ENCODE results near the gene SYMPK.
"Not testable (repeated sequence)": the region's sequence is repeated elsewhere in the genome, so short reads cannot be mapped to it uniquely, and the experiment has no call there.

Gene SYMPK

DNA sequence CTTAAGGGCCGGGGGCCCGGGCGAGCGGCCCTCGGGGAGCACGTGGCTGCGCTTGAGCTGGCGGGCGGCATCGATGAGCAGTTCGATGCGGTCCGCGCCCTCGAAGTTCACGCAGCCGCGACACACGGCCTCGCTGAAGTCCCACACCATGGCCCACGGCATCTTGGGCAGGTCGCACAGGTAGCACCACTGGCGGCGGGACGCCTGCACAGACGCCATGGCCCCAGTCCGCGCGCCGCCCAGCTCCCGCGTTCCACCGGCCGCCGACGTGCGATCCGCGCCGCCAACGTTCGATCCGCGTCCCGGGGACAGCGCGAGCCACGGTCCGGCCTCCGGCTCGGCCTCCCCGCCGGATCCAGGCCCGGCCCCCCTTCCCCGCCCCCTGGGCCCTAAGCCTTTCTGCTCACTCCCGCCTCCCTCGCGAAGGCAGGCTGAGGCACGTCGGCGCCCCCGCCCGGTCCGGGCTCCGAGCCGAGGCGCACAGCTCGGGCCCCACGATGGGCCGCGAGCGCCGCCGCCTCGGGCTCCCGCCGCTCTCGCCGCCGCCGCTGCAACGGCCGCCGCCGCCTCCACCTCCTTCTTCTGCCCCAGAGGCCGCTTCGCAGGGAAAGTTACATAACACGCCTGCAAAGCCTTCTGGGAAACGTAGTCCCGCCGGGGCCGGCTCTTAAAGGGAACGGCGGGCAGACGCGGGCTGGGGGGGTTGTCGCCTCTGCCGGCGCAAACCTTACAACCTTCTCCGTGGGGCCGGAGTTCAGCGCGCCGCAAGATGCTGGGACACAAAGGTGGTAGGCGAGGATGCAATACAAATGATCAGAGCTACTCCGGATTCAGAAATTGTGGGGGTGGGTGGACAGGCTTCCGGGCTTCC is 22.8 kb upstream of the SYMPK start, which contains the start of gene IRF2BP1:
Gene IRF2BP1 (minus strand): TSS at position 586 of the 871 bp plus-strand sequence. CDS start 367 bp downstream, at position 219.
- peak; percentile 73 to 79 for DNase-seq (ENCODE audit: low read depth in 2 of 2)

DNA sequence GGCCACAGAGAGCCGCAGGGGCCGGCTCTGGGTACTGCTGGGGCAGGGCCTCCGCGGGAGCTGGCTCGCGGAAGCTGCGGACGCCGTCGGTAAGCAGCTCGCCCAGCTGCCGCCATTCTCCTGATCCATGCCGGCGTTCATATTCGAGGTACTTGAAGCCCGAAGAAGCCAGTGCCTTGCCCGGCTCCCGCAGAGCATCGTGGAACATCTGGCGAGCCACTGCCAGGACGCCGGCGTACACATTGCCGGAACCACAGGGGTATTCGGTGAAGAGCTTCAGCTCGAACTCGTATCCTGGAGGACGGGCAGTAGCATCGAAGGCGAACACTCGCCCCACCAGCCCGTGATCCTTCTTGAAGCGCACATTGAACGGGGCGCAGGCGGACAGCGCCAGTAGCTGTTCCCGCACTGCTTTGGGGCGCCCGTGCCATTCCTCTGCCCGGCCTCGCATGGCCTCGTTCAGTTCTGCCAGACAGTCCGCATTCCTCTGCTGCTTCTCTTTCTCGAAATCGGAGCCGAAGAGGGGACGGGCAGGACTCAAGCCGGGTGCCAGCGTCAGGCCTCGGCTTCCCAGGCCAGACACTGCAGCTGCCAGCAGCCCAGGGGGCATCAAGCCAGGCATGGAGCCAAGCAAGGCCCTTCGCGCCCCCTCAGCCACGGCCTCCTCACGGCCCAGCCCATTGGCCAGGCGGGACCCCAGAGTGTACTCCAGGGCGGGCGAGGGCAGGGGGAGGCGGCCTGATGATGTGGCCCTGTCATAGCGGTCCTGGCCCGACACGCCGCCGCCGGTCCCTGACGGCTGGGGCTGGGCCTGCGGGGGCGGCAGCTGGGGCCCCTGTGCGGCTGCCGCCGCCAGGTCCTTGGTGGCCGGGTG is 22.0 kb upstream of the SYMPK start:
- no peak for DNase-seq (ENCODE audit: low read depth in 2 of 2)

DNA sequence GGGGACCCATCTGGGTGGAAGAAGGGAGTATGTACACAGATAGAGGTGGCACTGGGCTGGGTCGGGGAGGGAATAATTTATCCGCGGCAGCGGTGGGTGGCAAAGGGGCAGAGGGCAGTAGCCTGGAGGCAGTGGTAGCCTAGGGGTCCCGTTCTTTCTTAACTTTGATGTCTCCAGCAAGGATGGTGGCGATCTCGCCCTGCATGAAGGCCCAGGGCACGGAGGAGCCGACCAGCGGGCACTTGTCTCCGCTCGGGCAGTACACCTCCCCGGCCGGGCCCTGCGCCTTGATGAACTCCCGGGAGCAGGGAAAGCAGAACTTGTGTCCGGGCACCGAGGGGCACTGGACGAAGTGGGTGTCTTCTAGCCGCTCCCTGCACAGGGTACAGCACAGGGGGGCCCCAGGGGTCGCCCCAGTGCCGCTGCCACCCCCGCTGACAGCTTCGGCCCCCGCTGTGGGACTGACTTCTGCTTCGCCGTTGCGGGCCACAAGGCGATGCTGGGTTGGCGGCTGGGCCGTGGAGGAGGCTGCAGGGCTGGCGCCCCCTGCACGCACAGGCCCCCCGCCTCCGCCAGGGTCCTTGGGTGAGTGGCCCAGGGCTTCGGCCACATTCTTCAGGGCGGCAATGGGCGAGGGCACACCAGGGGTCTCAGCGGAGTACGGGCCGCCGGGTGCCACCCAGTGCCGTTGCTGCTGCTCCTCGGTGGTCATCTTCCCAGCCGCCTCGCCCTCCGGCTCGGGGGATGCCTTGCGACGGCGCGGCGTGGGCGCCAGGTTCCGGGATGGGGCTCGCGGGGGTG is 21.1 kb upstream of the SYMPK start:
- no peak for DNase-seq (ENCODE audit: low read depth in 2 of 2)

DNA sequence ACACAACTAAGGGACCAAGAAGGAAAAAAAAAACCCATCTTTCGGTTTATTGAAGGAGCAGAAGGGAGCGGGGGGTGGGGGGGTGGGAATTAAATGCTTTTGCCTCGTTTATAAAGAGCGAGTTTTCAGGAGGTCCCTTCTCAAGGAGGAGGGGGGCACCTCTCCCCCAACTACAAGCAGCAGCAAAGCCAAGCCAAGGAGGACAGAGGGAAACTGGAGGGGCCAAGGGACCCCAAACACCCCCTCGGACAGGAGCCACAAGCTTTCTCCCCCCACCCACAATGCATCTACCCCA is 20.6 kb upstream of the SYMPK start:
- DNase-seq (ENCODE audit: low read depth in 2 of 2) = no peak

DNA sequence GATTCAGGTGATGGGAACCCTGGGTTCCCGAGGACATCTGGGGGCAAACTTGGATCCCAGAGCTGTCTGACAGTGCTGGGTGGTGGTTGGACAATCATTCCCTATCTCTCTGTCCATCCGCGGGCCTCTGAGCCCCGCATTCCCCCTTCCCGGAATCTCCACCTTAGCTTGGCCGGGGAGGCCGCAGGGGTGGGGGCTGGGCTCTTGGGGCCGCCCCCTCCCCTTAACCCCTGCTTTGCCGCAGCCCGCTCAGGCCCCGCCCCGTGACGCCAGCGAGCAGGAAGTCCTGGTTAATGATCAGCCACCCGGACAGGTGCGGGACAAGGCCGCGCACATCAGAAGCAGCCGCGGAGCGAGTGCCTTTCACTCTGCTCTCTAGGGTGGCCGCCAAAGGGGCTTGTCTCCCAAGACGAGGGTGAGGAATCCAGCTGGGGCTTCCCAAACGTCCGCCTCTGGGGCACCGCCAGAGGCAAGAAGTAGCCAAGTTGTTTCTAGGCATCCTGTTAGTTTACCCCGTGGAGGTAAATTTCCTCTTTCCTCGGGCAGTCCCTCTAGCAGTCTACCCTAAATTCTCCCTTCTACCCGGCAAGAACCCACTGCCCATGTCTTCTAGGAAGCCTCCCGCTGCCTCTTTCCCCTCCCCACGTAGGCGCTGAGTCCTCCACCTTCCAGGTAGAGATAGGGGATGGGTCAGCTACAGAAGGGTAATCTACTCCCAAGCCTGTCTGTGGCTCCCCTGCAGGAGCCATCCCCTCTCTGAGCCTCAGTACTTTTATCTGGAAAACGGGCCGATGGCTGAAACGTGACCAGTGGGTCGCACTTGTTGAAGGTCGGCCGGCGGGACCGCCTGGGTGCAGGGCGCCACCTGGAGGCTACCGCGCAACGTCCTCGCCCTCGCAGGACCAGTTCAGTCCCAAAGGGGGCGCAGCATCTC is 20.0 kb upstream of the SYMPK start:
- DNase-seq (ENCODE audit: low read depth in 2 of 2) = peak; percentile 45 to 53

DNA sequence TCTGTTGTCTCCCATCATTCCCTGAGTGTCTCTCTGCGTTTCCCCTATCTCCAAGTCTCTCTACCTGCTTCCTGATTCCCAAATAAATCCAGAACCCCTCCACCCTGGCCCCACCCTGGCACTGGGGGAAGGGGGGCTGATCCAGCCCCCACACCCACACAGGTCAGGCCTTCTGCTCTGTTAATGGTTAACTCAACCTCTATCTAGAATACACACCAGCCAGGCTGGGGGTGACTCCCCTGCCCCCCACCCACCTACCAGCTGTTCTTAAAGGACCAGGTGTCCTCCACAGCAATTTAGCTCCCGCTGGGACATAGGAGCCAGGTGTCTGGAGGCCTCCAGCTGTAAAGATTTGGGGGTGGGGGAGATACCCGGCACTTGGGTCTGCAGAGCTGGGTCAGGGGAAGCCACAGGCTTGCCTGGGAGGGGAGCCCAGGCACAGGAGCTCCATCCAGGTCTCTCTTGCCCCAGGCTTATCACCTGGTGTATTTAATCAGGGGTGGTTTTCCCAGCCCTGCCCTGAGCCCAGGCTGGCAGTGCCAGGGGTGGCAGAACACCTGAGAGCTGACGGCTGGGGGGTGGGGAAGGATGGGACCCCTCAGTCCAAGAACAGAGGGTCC is 19.1 kb upstream of the SYMPK start:
- DNase-seq (ENCODE audit: low read depth in 2 of 2) = no peak

DNA sequence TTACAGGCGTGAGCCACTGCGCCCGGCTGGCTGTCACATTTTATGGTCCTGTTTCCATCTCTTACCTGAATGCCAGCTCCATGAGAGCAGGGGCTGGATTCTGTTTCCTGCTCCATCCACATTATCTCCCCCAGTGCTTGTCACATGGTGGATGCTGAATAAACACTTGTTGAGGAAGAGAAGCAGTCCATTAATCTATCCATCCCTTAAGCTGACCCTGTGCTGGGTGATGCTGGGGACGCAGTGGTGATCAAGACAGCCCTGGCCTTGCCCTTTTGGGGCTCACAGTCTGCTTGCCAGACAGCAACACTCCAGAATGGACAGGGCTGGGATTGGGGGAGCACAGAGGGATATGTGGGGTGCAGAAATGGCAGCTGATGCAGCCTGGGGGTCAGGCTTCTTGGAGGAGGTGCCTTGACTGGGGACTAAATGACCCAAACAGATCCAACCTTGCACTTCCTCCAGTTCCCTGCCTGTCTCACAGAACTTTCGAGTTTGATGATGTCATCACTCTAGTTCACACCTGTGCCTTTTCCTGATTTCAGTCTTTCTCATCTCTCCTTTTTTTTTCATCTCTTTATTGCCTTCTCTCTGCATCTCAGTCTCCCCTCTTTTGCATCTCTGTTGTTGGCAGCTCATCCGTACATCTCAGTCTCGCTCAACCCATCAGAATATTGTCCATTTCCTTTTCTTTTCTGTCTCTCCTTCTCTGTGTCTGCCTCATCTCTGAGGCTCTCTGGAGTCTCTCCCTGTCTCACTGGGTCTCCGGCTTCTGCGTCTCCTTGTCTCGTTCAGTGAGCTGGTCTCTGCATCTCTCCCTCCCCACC is 18.3 kb upstream of the SYMPK start:
- no peak for DNase-seq (ENCODE audit: low read depth in 2 of 2)

DNA sequence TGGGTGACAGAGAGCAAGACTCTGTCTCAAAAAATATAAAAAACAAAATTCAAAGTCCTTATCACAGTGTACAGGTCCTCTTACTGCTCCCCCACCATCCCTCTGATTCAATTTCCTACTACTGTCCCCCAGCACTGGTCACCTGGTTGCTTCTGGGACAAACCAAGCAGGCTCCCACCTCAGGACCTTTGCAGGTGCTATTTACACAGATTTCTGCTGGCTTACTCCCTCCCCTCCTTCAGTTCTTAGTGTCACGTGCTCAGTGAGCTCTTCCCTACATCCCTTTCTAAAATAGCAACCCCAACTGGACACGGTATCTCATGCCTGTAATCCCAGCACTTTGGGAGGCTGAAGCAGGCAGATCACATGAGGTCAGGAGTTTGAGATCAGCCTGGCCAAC is 17.0 kb upstream of the SYMPK start:
- no peak for DNase-seq (ENCODE audit: low read depth in 2 of 2)

DNA sequence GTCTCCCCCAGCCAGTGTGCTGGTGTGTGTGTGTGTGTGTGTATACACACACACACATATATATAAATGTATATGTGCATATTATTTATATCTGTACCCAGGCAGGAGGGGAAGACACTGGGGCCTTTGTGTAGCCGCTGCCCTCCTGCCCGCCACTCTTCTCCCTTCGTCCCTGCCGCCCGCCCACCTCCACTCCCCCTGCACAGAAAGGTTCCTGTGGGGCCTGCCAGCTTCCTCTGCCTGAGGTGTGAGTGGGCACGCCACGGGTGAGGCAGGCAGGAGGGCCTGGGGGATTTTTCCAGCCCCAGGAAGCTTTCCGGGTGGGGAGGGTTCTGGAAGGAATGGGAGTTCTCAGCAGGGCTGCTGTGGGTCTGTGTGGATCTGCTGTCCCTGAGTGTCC is 16.1 kb upstream of the SYMPK start:
- DNase-seq (ENCODE audit: low read depth in 2 of 2) = no peak

DNA sequence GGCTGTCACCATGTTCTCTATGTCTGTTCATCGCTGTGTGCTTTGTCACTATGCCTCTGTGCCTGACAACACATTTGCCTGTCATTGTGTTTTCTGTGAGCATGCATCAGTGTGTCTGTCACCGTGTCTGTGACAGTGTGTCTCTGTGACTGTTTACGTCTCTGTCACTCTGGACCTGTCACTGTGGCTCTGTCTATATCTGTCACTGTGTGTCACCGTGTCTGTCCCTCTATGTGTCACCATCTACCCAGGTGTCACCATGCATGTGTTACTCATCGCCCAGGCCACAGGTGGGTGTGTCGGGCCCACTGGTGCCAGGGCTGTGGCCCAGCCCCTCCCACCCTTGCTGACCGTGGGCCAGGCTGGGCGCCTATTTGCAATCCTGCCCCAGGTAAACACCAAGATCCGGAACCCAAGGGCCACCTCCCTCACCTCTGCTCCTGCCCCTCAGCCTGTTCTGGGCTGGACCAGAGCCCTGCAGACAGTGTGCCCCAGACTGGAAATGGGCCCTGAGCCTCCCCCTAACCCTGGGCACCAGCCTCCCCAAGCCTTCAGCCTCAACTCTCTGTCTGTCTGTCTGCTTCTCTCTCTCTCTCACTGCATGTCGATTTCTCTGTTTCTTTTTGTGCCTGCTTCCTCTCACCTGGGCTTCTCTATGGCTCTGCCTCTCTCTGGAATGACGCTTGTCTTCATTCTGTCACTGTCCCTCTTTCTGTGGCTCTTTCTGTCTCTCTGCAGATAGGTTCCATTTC is 15.3 kb upstream of the SYMPK start:
- no peak for DNase-seq (ENCODE audit: low read depth in 2 of 2)

DNA sequence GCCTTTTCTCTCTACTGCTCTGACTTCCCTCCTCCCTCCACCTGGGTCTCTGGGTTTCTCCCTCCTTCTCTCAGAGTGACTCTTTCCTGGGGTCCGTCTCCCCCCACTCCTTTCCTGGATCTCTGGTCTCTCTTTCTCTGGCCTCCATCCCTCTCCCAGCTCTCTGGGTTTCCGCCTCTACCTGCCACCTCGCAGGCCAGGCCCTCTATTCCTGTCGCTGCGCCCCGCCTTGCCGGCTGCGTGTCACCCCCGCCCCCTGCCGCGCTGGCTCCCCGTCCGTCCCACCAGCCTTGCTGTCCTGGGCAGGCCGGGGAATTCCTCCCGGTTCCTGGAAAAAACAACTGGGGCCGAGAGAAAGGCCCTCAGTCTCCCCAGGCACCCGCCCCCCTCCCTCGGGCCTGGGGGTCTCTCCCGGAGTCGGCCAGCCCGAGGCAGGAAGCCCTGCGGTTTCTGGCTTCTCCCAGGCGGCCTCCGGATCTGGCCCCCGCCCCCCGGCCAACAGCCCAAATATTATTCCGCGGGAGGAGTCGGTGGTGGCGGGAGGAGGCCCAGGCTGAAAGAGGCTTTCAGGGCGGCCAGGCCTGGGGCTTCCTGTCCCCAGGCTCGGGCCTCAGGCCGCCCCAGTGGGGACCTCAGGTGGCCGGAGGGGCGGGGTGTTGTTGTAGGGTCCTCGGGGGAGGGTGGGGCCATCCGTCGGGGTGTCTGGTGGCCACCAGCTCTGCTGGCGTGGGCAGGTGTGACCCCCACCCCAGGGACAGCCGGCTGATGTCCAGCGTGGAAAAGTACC is 13.7 kb upstream of the SYMPK start:
- DNase-seq (ENCODE audit: low read depth in 2 of 2) = peak; percentile 18 to 25

DNA sequence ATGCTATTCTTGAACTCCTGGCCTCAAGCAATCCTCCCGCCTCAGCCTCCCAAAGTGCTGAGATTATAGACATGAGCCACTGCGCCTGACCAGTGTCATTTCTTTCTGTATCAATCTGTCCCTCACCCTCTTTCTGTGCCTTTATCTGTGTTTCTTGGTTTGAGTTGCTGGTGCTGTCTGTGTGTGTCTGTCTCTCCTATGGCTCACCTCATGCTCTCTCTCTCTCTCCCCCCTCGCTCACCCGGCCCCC is 13.1 kb upstream of the SYMPK start:
- no peak for DNase-seq (ENCODE audit: low read depth in 2 of 2)

DNA sequence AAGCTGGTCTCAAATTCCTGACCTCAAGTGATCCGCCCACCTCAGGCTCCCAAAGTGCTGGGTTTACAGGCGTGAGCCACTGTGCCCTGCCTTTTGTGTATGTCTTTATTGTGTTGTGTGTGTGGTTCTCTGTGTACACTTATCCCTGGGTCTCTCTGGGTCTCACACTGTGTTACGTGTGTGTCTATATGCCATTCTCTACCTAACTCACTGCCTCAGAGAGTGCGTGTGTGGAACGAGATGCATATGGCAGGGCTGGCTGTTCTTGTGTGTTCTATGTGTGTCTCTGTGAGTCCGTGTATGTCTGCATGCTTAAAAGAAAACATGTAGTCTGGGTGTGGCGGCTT is 11.6 kb upstream of the SYMPK start:
- no peak for DNase-seq (ENCODE audit: low read depth in 2 of 2)

DNA sequence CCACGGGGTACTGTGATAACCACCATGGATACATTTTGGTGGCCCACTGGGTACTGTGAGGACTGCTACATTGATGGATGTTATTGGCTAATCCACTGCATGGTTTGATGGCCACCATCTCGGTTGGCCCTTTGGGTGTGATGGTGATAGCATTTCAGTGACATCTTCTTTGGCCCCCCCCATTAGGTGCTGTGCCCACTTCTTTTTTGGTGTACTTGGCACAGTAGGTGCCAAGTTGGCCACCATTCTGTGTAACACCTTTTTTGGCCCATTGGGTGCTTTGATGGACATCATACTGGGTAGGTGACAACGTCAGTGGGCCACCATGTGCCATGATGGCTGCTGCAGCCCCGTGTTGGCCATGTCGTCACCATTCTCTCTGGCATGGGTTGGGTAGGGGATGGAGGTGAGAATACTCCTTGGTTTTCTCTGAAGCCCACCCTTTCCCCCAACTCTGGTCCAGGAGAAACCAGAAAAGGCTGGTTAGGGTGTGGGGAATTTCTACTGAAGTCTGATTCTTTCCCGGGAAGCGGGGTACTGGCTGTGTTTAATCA is 10.3 kb upstream of the SYMPK start:
- DNase-seq (ENCODE audit: low read depth in 2 of 2) = no peak

DNA sequence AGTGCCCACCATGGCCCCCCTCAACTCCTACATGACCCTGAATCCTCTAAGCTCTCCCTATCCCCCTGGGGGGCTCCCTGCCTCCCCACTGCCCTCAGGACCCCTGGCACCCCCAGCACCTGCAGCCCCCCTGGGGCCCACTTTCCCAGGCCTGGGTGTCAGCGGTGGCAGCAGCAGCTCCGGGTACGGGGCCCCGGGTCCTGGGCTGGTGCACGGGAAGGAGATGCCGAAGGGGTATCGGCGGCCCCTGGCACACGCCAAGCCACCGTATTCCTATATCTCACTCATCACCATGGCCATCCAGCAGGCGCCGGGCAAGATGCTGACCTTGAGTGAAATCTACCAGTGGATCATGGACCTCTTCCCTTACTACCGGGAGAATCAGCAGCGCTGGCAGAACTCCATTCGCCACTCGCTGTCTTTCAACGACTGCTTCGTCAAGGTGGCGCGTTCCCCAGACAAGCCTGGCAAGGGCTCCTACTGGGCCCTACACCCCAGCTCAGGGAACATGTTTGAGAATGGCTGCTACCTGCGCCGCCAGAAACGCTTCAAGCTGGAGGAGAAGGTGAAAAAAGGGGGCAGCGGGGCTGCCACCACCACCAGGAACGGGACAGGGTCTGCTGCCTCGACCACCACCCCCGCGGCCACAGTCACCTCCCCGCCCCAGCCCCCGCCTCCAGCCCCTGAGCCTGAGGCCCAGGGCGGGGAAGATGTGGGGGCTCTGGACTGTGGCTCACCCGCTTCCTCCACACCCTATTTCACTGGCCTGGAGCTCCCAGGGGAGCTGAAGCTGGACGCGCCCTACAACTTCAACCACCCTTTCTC is 9.4 kb upstream of the SYMPK start:
- DNase-seq (ENCODE audit: low read depth in 2 of 2) = no peak

DNA sequence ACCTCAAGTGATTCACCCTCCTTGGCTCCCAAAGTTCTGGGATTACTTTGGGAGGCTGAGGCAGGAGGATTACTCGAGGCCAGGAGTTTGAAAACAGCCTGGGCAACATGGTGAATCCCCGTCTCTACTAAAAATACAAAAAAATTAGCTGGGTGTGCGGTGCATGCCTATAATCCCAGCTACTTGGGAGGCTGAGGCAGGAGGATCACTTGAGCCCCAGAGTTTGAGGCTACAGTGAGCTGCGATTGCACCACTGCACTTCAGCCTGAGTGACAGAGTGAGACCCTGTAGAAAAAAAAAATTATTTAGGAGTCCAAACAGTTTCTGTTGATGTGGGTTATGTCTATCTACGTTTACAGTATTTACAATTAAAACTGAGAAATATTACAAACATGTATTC is 7.9 kb upstream of the SYMPK start:
- no peak for DNase-seq (ENCODE audit: low read depth in 2 of 2)

DNA sequence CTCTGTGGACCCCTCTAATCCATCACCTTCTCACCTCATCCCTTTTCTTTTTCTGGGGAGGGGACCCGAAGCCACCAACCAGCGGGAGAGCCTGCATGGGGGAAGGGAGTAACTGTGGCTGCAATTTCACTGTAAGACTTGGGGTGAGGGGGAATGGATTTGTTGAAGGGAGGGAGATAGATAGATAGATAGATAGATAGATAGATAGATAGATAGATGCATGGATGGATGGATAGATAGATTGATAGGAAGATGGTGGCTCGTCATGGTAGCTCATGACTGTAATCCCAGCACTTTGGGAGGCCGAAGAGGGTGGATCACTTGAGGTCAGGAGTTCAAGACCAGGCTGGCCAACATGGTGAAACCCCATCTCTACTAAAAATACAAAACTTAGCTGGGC is 4.3 kb upstream of the SYMPK start:
- DNase-seq (ENCODE audit: low read depth in 2 of 2) = not testable (repeated sequence)

Data from fibroblast of skin of left biceps (primary cell).